ENCODE measurements around the gene GRM8.

GRM8 gene

GRCh38 chr7:126569402-126569801, 683.3 kb downstream of the GRM8 start:
- TF ChIP-seq CTCF (IDR thresholded peaks at IDR 0.05; ENCODE audit: insufficient read depth, missing control alignments) = no peak
- DNase-seq (ENCODE audit: insufficient read length, low spot score) = no peak
- FAIRE-seq = no peak

DNA sequence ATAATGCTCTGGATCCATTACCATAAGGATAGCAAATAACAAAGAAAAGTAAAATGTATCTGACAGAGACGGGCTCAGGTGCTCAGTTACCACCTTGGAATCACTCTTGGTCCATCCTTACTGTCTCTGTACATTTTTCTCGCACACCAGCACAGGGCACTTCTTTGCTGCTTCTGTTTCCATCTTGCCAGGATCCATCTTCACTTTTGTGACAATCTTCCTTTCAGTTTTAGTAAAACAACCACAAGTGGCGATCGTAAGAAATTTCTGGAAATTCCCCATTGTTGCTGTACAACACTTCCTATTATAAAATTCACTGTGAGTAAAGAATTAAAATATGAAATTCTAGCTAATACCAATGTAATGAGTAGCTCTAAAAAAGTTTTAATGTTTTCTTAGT, 695.5 kb downstream of the GRM8 start:
- DNase-seq (ENCODE audit: insufficient read length, low spot score) = no peak
- no peak for FAIRE-seq
- no peak for TF ChIP-seq CTCF (IDR thresholded peaks at IDR 0.05; ENCODE audit: insufficient read depth, missing control alignments)

- no peak for DNase-seq (ENCODE audit: insufficient read length, low spot score)
- TF ChIP-seq CTCF (IDR thresholded peaks at IDR 0.05; ENCODE audit: insufficient read depth, missing control alignments) = no peak
- no peak for FAIRE-seq
Measured at GRCh38 chr7:126541406-126541805, 711.3 kb downstream of the GRM8 start.

GRCh38 chr7:126535176-126535575, 717.6 kb downstream of the GRM8 start:
- no peak for TF ChIP-seq CTCF (IDR thresholded peaks at IDR 0.05; ENCODE audit: insufficient read depth, missing control alignments)
- FAIRE-seq (no peak), DNase-seq (ENCODE audit: insufficient read length, low spot score) (no peak)

DNA sequence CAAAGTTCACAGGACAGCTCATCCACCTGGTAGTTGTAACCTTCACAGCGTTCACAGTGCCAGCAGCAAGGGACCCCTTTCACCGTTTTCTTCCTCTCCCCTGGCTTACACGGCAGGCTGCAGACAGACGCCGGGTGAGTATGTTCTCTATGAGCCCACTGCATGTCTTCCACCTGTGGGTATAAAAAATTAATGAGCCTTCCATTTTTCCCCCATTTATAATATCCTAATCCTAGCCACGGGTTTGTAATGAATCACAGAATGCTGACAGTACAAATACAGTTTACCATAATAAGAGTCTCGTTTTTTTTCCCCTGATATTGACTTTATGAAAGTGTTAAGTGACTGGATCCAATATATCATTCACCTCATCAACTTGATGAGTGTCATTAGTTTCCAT, 719.0 kb downstream of the GRM8 start:
- DNase-seq (ENCODE audit: insufficient read length, low spot score) = no peak
- TF ChIP-seq CTCF (IDR thresholded peaks at IDR 0.05; ENCODE audit: insufficient read depth, missing control alignments) = no peak
- no peak for FAIRE-seq

DNA sequence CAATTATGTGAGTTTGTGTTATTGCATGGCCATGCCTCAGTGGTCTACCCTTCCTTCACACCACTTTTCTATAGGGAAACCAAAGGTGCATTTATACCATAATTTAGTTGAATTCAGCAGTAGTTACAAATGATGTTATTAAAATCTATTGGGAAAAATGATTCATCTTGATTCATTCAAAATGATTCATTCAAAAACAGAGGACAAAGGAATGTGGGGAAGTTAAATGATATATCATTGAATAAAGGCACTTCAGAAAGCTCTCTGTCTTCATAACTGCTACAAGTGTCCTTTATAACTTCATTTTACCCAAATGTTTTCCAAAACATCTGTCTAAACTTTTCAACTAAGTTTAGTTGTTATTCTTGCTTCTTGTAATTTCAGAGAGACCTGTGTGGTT, 722.9 kb downstream of the GRM8 start:
- no peak for FAIRE-seq
- DNase-seq (ENCODE audit: insufficient read length, low spot score) = no peak
- TF ChIP-seq CTCF (IDR thresholded peaks at IDR 0.05; ENCODE audit: insufficient read depth, missing control alignments) = no peak

- no peak for DNase-seq (ENCODE audit: insufficient read length, low spot score)
- no peak for TF ChIP-seq CTCF (IDR thresholded peaks at IDR 0.05; ENCODE audit: insufficient read depth, missing control alignments)
- FAIRE-seq = no peak
Measured at GRCh38 chr7:126529254-126529653, 723.5 kb downstream of the GRM8 start.
